OCI-LY3 (cell line): Measurements from ENCODE around the gene FGF22.

Experiments
- CTCF ChIP-seq: fragments of 200-600, 300-600 bp; sonication (generic); IDR thresholded peaks from 2 replicates; pipeline ENCODE4 v1.5.1; 2014; ENCODE audit warnings: antibody characterized with exemption, low read length, low read depth
- EZH2phosphoT487 ChIP-seq: fragments of 200-600 bp; shearing (Covaris generic); IDR thresholded peaks from 2 replicates; pipeline ENCODE4 v1.6.1; 2018; ENCODE audit warnings: antibody characterized with exemption, mixed run types, low read depth

- no peak for TF ChIP-seq CTCF
- TF ChIP-seq EZH2phosphoT487, result no peak
Measured at GRCh38 chr19:677601-678436, 38.1 kb downstream of the FGF22 start.
